Fibroblast of skin of right quadriceps (primary cell): Measurements from ENCODE around the gene IL10.

Source experiments
- DNase-seq: peaks from one replicate; pipeline ENCODE4 v3.0.0-alpha.2; 2013

Gene IL10

GRCh38 chr1:206772243-206772937, at the start of gene IL10:
Gene IL10, minus strand, starts transcription at chr1:206772494. Its CDS starts 59 bp downstream, at chr1:206772435.
- no peak for DNase-seq

- DNase-seq = no peak
Measured at GRCh38 chr1:206821493-206821892, 49.2 kb upstream of the IL10 start.

- no peak for DNase-seq
Measured at GRCh38 chr1:206816390-206817287, 44.3 kb upstream of the IL10 start.

GRCh38 chr1:206814716-206815341, 42.5 kb upstream of the IL10 start:
- peak; percentile 88 for DNase-seq

GRCh38 chr1:206812471-206812870, 40.2 kb upstream of the IL10 start:
- no peak for DNase-seq

GRCh38 chr1:206809504-206810084, 37.3 kb upstream of the IL10 start:
- DNase-seq = peak; percentile 36

- peak; percentile 48 for DNase-seq
Measured at GRCh38 chr1:206808615-206809014, 36.3 kb upstream of the IL10 start.

- no peak for DNase-seq
Measured at GRCh38 chr1:206805357-206805756, 33.1 kb upstream of the IL10 start.

- DNase-seq = no peak
Measured at GRCh38 chr1:206804156-206804737, 32.0 kb upstream of the IL10 start.

GRCh38 chr1:206803221-206803730, 31.0 kb upstream of the IL10 start:
- DNase-seq = no peak

- DNase-seq = no peak
Measured at GRCh38 chr1:206802401-206802800, 30.1 kb upstream of the IL10 start.

GRCh38 chr1:206801467-206801866, 29.2 kb upstream of the IL10 start:
- DNase-seq = no peak

GRCh38 chr1:206800891-206801290, 28.6 kb upstream of the IL10 start:
- DNase-seq = no peak

- no peak for DNase-seq
Measured at GRCh38 chr1:206800411-206800810, 28.1 kb upstream of the IL10 start.

GRCh38 chr1:206799311-206799710, 27.0 kb upstream of the IL10 start:
- DNase-seq = no peak

- DNase-seq = no peak
Measured at GRCh38 chr1:206798384-206798996, 26.2 kb upstream of the IL10 start.

GRCh38 chr1:206797534-206798383, 25.5 kb upstream of the IL10 start:
- no peak for DNase-seq

GRCh38 chr1:206796981-206797402, 24.7 kb upstream of the IL10 start:
- DNase-seq = no peak

- DNase-seq = no peak
Measured at GRCh38 chr1:206796116-206796515, 23.8 kb upstream of the IL10 start.

GRCh38 chr1:206794294-206794908, 22.1 kb upstream of the IL10 start:
- DNase-seq = no peak

- DNase-seq = no peak
Measured at GRCh38 chr1:206793620-206794019, 21.3 kb upstream of the IL10 start.
